Neural cell (in vitro differentiated cells): ENCODE measurements around the gene MINDY2. TPM values are rescaled to one million over a fixed set of nuclear protein-coding genes. Genes with fewer than 3 reads are reported as not detected.

Experiments
- H2AFZ ChIP-seq: fragments of 200-600, 300-800 bp; sonication (generic), shearing (Covaris generic); 2 replicates; pipeline ENCODE4 v1.6.0; 2014; ENCODE audit warnings: low read depth, mild to moderate bottlenecking, antibody characterized with exemption, low read length, moderate library complexity
- H3F3A ChIP-seq: fragments of 200-600 bp; shearing (Covaris generic); 2 replicates; pipeline ENCODE4 v1.6.1; 2016; ENCODE audit warnings: mild to moderate bottlenecking, moderate library complexity, mixed read lengths, antibody characterized with exemption, low read length; ENCODE audit not compliant: insufficient read depth, poor library complexity, severe bottlenecking
- H3K27ac ChIP-seq: fragments of 200-600, 300-800 bp; sonication (generic), shearing (Covaris generic); 2 replicates; pipeline ENCODE4 v1.5.1; 2014; ENCODE audit warnings: mild to moderate bottlenecking, low read length, moderate library complexity
- H3K27me3 ChIP-seq: fragments of 300-800, 200-600 bp; sonication (generic), shearing (Covaris generic); 2 replicates; pipeline ENCODE4 v1.6.0; 2014; ENCODE audit warnings: mild to moderate bottlenecking, low read depth, low read length, moderate library complexity; ENCODE audit not compliant: insufficient read depth
- H3K36me3 ChIP-seq: fragments of 300-800, 200-600 bp; sonication (generic), shearing (Covaris generic); 2 replicates; pipeline ENCODE4 v1.5.1; 2014; ENCODE audit warnings: mild to moderate bottlenecking, antibody characterized with exemption, low read length, moderate library complexity; ENCODE audit not compliant: insufficient read depth
- H3K4me2 ChIP-seq: fragments of 300-800, 200-600 bp; sonication (generic), shearing (Covaris generic); 2 replicates; pipeline ENCODE4 v1.6.0; 2014; ENCODE audit warnings: mild to moderate bottlenecking, low read length
- H3K4me3 ChIP-seq: fragments of 300-800, 200-600 bp; sonication (generic), shearing (Covaris generic); 2 replicates; pipeline ENCODE4 v1.5.1; 2014; ENCODE audit warnings: mild to moderate bottlenecking, low read length, moderate library complexity
- H3K79me2 ChIP-seq: fragments of 200-600 bp; shearing (Covaris generic); replicated peaks from 2 replicates; pipeline ENCODE4 v1.6.0; 2014; ENCODE audit warnings: mild to moderate bottlenecking, low read length, moderate library complexity; ENCODE audit not compliant: insufficient read depth
- H3K9ac ChIP-seq: fragments of 300-800, 200-600 bp; sonication (generic), shearing (Covaris generic); 2 replicates; pipeline ENCODE4 v1.6.1; 2016; ENCODE audit warnings: mild to moderate bottlenecking, low read length, mixed read lengths
- H3K9me2 ChIP-seq: fragments of 200-600 bp; shearing (Covaris generic); 2 replicates; pipeline ENCODE4 v1.6.1; 2016; ENCODE audit warnings: mild to moderate bottlenecking, low read length, mixed read lengths; ENCODE audit not compliant: insufficient read depth
- H3K9me3 ChIP-seq: fragments of 200-600, 300-800 bp; sonication (generic), shearing (Covaris generic); 2 replicates; pipeline ENCODE4 v1.6.1; 2016; ENCODE audit warnings: mild to moderate bottlenecking, mixed run types, low read length, moderate library complexity, mixed read lengths
- H4K20me1 ChIP-seq: fragments of 200-600 bp; shearing (Covaris generic); 2 replicates; pipeline ENCODE4 v1.6.1; 2016; ENCODE audit warnings: mild to moderate bottlenecking, mixed run types; ENCODE audit not compliant: insufficient read depth
- CTCF ChIP-seq: fragments of 450-650 bp; IDR thresholded peaks from 2 replicates; pipeline ENCODE4 v1.5.1; 2014; ENCODE audit warnings: antibody characterized with exemption, mild to moderate bottlenecking, moderate library complexity; ENCODE audit not compliant: poor library complexity, severe bottlenecking
- EP300 ChIP-seq: fragments of 450-650 bp; conservative IDR thresholded peaks from 2 replicates; pipeline ENCODE4 v1.6.1; 2014; ENCODE audit warnings: antibody characterized with exemption, mild to moderate bottlenecking, moderate library complexity; ENCODE audit not compliant: poor library complexity, severe bottlenecking
- EZH2 ChIP-seq: fragments of 200-600, 300-800 bp; shearing (Covaris generic), sonication (generic); IDR thresholded peaks from 2 replicates; pipeline ENCODE4 v1.6.1; 2014; ENCODE audit warnings: antibody characterized with exemption, low read length, borderline replicate concordance, mild to moderate bottlenecking; ENCODE audit not compliant: insufficient read depth, poor library complexity, severe bottlenecking
- MXI1 ChIP-seq: fragments of 450-650 bp; conservative IDR thresholded peaks from 2 replicates; pipeline ENCODE4 v1.6.1; 2014; ENCODE audit warnings: antibody characterized with exemption, mild to moderate bottlenecking; ENCODE audit not compliant: poor library complexity, severe bottlenecking
- POLR2AphosphoS5 ChIP-seq: IDR thresholded peaks from 2 replicates; pipeline ENCODE4 v1.6.1; 2012
- RAD21 ChIP-seq: fragments of 450-650 bp; conservative IDR thresholded peaks from 2 replicates; pipeline ENCODE4 v1.6.1; 2014; ENCODE audit warnings: antibody characterized with exemption, mild to moderate bottlenecking, moderate library complexity
- REST ChIP-seq: IDR thresholded peaks from 2 replicates; pipeline ENCODE4 v1.6.1; 2012; ENCODE audit warnings: borderline replicate concordance
- SMC3 ChIP-seq: fragments of 450-650 bp; conservative IDR thresholded peaks from 2 replicates; pipeline ENCODE4 v1.6.1; 2014; ENCODE audit warnings: antibody characterized with exemption, mild to moderate bottlenecking, moderate library complexity; ENCODE audit not compliant: poor library complexity
- TAF1 ChIP-seq: IDR thresholded peaks from 2 replicates; pipeline ENCODE4 v1.6.1; 2012; ENCODE audit warnings: low read depth
- polyA plus RNA-seq: library from polyadenylated mRNA; depleted of rRNA; stranded (reverse); fragments of >200 nt; gene quantifications from 2 replicates; pipeline ENCODE4 v1.2.3, GENCODE V29; 2014

The MINDY2 gene
- polyA plus RNA-seq, 1 donor from 2014 or later, result 22.8 TPM

DNA sequence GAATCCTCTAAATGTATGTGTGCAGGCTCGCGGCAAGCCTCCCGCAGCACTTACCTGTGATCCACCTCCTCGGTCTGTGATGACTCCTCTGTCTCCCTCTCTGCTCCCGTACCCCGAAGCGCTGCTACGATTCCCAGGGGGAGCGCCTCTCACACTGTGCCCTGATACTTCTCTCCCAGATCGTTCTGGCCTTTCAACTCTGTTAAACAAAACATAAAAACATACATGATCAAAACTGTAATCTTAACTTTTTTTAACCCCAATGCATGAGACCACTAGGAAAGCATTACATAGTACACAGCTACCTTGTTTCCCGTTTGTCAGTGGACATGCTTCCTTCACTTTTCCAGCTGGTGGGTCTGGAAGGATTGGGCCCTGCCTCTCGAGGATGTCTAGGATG lies 115.8 kb downstream of the MINDY2 start:
- H3K27ac ChIP-seq, result no peak overlapping the region
- H3K36me3 ChIP-seq, result peaks cover 17% of the 10 kb centered on the region
- H3K9me3 ChIP-seq, result no peaks in the 10 kb centered on the region
- H2AFZ ChIP-seq, result no peak overlapping the region
- no peaks in the 10 kb centered on the region for H3K9me2 ChIP-seq
- H4K20me1 ChIP-seq, result no peaks in the 10 kb centered on the region
- no peak for TF ChIP-seq MXI1
- TF ChIP-seq RAD21, result no peak
- TF ChIP-seq SMC3, result no peak
- no peak overlapping the region for H3K4me3 ChIP-seq
- no peak overlapping the region for H3K9ac ChIP-seq
- H3K4me2 ChIP-seq, result no peak overlapping the region
- H3F3A ChIP-seq, result no peaks in the 10 kb centered on the region
- H3K79me2 ChIP-seq, result no peaks in the 10 kb centered on the region
- H3K27me3 ChIP-seq, result no peaks in the 10 kb centered on the region

DNA sequence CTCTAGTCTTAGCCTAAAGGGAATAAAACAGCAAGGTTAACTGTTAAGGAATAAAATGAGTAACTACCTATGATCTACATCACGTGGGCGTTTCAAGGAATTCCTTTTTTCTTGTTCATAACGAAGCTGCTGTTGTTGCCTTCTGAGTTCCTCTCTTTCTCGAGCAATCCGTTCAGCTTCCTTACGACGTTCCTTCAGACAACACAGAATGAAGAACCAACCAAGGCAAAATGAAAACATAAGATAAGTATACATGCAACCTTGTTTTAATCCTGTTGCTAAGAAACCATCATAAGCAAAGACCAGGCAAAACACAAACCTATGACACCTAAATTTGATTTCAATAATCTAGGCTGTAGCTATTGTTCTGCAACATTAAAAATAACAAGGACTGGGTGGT lies 118.3 kb downstream of the MINDY2 start:
- Histone ChIP-seq H2AFZ (no peak overlapping the region), H3K27me3 (no peaks in the 10 kb centered on the region), H3K4me3 (no peak overlapping the region), H3K9me2 (no peaks in the 10 kb centered on the region), H4K20me1 (no peaks in the 10 kb centered on the region), H3K27ac (no peak overlapping the region), H3K79me2 (no peaks in the 10 kb centered on the region), H3F3A (no peaks in the 10 kb centered on the region), H3K4me2 (no peak overlapping the region), H3K36me3 (peaks cover 25% of the 10 kb centered on the region), H3K9me3 (no peaks in the 10 kb centered on the region), H3K9ac (no peak overlapping the region)
- TF ChIP-seq TAF1 (no peak), CTCF (no peak), EZH2 (no peak), SMC3 (no peak), RAD21 (no peak)

GRCh38 chr15:58898150-58898680 lies 127.1 kb downstream of the MINDY2 start:
- H3K9me3 ChIP-seq, result no peaks in the 10 kb centered on the region
- no peak overlapping the region for H3K27ac ChIP-seq
- H3K36me3 ChIP-seq, result peaks cover 9% of the 10 kb centered on the region
- H3K9me2 ChIP-seq, result no peaks in the 10 kb centered on the region
- no peak overlapping the region for H3K9ac ChIP-seq
- no peaks in the 10 kb centered on the region for H4K20me1 ChIP-seq
- no peak overlapping the region for H3K4me3 ChIP-seq
- no peaks in the 10 kb centered on the region for H3K27me3 ChIP-seq
- TF ChIP-seq MXI1 (no peak), EZH2 (no peak), REST (no peak), RAD21 (no peak), EP300 (no peak), CTCF (no peak), SMC3 (no peak), POLR2AphosphoS5 (no peak), TAF1 (no peak)
- H3K4me2 ChIP-seq, result no peak overlapping the region
- H2AFZ ChIP-seq, result no peak overlapping the region
- no peaks in the 10 kb centered on the region for H3F3A ChIP-seq
- no peaks in the 10 kb centered on the region for H3K79me2 ChIP-seq
